Measurements from ENCODE around the gene DOCK2. TPM values are rescaled to one million over a fixed set of nuclear protein-coding genes. Genes with fewer than 3 reads are reported as not detected.

Gene DOCK2
- total RNA-seq, 1 donor from 2014 or later, result not detected

DNA sequence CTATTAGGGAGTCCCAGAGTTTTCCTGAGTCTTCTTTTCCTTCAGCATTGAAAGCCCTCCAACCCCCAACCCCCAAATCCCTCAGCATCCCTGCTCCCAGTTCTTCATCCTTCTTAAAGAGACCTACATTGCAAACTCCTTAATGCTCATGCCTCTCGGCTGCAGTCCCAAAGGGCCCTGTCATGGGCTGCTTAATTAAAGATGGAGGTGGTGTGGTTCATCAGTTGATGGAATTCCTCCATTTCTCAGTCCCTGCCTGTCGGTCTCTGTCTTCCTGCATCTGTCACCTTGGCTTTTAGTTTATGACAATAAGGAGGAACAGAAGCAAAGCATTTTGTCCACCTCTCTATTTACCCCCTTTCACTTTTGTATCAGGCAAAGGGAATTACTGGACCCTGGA lies 470.6 kb downstream of the DOCK2 start:
- DNase-seq (ENCODE audit: low read depth), result no peak
- H3K27me3 ChIP-seq (ENCODE audit: control insufficient read depth, insufficient read depth, low read length), result peaks cover 2% of the 10 kb centered on the region
- H3K36me3 ChIP-seq (ENCODE audit: control insufficient read depth, insufficient read depth, low read length), result no peaks in the 10 kb centered on the region
- H3K4me3 ChIP-seq (ENCODE audit: low read depth, low read length), result no peak overlapping the region
- FAIRE-seq, result no peak
- TF ChIP-seq, protein P1, sequence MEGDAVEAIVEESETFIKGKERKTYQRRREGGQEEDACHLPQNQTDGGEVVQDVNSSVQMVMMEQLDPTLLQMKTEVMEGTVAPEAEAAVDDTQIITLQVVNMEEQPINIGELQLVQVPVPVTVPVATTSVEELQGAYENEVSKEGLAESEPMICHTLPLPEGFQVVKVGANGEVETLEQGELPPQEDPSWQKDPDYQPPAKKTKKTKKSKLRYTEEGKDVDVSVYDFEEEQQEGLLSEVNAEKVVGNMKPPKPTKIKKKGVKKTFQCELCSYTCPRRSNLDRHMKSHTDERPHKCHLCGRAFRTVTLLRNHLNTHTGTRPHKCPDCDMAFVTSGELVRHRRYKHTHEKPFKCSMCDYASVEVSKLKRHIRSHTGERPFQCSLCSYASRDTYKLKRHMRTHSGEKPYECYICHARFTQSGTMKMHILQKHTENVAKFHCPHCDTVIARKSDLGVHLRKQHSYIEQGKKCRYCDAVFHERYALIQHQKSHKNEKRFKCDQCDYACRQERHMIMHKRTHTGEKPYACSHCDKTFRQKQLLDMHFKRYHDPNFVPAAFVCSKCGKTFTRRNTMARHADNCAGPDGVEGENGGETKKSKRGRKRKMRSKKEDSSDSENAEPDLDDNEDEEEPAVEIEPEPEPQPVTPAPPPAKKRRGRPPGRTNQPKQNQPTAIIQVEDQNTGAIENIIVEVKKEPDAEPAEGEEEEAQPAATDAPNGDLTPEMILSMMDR (IDR thresholded peaks at IDR 0.05; ENCODE audit: insufficient read depth, low read length, severe bottlenecking), result no peak

DNA sequence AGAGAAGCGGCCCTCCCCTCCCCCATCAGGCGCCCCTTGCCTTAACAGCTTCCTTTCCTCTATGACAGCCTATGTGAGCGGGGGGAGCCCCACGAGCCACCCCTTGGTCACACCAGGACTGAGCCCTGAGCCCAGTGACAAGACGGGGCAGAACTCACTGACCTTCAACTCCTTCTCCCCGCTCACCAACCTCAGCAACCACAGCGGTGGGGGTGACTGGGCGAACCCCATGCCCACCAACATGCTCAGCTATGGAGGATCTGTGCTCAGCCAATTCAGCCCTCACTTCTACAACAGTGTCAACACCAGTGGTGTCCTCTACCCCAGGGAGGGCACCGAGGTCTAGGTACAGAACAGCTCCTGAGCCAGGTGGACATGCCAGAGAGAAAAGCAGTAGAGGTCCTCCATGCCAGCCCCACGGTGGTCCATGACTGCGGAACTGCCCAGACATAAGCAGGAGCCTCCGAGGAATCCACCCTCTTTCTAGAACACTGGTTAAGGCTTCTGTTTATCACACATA lies 471.3 kb downstream of the DOCK2 start:
- Histone ChIP-seq H3K4me3 (ENCODE audit: low read depth, low read length) (no peak overlapping the region), H3K27me3 (ENCODE audit: control insufficient read depth, insufficient read depth, low read length) (peaks cover 2% of the 10 kb centered on the region), H3K36me3 (ENCODE audit: control insufficient read depth, insufficient read depth, low read length) (no peaks in the 10 kb centered on the region)
- TF ChIP-seq, protein P1 (IDR thresholded peaks at IDR 0.05; ENCODE audit: insufficient read depth, low read length, severe bottlenecking), result no peak
- no peak for FAIRE-seq
- no peak for DNase-seq (ENCODE audit: low read depth)

DNA sequence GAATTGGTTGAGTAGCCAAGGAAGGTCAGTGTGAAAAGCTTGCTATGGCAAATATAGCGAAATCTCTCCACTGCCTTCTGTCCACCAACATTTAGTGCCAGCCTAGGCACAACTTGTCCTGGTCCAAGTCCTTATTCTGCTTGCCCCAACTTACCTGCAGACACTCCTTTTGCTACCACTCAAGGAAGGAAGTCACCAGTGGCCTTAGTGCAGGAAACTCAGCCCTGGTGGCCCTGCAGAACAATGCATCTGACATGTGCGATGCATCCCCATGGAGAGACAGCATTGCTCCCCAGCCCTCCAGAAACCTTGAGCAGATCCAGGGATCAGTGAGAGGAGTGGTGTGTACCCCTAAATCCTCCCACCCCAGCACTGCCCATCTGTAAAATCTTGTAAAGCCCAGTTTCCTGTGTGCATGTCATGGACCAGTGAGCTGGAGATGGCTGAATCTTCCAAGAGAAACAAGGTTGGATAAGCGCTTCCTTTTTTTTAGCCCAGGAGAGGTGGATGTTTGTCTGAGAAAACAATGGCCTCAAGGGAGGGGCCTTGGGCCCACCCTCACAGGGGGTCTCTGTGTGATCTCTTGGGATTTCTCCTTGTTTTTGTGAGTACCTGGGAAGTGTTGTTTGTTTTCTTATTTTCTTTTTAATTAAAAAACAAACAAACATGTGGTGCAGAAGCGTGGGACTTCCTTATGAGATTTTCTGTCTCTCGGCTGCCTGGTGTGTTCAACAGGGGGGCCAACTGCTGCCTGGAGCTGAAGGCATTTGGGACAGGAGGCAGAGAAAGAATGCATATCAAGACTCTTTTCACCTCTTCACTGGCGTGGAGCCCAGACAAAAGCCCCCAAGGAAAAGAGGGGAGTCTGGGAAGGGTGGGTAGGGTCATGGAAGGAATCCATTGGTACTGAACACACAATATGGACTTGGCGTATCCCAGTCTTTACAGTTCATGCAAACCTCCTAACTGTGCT lies 472.3 kb downstream of the DOCK2 start:
- Histone ChIP-seq H3K36me3 (ENCODE audit: control insufficient read depth, insufficient read depth, low read length) (no peaks in the 10 kb centered on the region), H3K27me3 (ENCODE audit: control insufficient read depth, insufficient read depth, low read length) (peaks cover 2% of the 10 kb centered on the region), H3K4me3 (ENCODE audit: low read depth, low read length) (no peak overlapping the region)
- FAIRE-seq (no peak), DNase-seq (ENCODE audit: low read depth) (no peak)
- TF ChIP-seq, protein P1 (IDR thresholded peaks at IDR 0.05; ENCODE audit: insufficient read depth, low read length, severe bottlenecking), result no peak

DNA sequence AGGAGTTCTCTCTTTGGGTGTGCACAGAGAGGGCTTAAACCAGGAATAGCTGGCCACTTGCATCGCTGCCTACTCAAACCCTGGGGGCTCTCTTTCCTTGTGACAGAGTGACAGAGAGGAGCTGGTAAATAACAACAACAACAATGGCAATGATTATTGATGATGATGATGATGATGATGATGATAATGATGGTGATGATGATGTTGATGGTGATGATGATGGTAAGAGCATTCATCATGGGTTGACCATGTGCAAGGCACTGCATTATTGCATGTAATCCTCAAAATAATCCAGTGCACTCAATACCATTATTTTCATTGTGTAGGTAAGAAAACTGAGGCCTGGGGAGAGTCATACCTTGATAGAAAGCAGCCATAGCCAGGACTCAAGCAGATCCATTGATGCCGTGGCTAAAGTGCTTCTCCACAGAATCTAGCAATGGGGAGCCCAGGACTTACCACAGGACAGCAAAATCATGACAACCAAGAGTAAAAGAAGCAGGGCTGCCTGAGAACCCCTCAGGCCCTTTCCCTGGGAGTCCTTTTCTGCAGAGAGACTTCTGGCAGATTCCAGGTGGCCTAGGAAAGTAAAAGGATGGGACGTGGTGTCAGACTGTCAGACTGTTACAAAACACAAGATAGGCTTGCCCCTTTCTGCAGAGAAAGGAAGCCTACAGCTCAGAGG lies 473.5 kb downstream of the DOCK2 start:
- H3K27me3 ChIP-seq (ENCODE audit: control insufficient read depth, insufficient read depth, low read length), result peaks cover 2% of the 10 kb centered on the region
- TF ChIP-seq, protein P1 (IDR thresholded peaks at IDR 0.05; ENCODE audit: insufficient read depth, low read length, severe bottlenecking), result no peak
- DNase-seq (ENCODE audit: low read depth), result no peak
- FAIRE-seq, result no peak
- no peaks in the 10 kb centered on the region for H3K36me3 ChIP-seq (ENCODE audit: control insufficient read depth, insufficient read depth, low read length)
- no peak overlapping the region for H3K4me3 ChIP-seq (ENCODE audit: low read depth, low read length)

DNA sequence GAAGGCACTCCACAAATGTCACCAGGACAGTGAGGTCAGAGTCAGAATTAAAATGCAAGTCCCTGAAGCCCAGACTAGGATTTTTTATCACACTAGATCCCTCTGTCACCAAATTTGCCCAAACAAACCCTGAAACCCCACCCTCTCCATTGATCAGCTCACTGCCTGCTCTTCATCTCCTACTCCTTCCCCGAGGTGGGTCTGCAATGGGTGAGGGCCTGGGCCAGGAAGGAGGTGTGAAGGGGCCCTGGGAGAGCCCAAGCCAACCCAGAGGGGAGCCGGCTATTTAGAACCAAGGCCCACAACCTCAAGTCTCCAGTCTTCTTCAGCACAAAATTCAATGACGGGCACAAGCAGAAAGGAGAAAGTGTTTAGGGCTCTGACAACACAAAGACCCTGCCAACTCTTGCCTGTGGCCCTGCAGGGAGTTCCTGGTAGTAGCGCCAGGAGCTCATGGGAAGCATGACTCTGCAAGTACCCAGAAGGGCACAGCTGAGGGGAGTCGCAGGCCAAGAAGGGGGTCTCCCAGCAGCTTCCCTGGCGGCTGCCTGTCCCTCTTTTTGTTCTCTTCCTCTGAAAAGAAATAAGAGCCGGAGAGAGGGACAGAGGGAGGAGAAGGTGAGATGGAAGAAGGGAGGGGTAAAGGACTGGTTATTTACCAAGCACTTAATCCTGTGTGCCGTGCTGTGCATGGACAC lies 474.2 kb downstream of the DOCK2 start:
- Histone ChIP-seq H3K36me3 (ENCODE audit: control insufficient read depth, insufficient read depth, low read length) (no peaks in the 10 kb centered on the region), H3K27me3 (ENCODE audit: control insufficient read depth, insufficient read depth, low read length) (peaks cover 2% of the 10 kb centered on the region), H3K4me3 (ENCODE audit: low read depth, low read length) (no peak overlapping the region)
- DNase-seq (ENCODE audit: low read depth) (no peak), FAIRE-seq (no peak)
- TF ChIP-seq, protein P1 (IDR thresholded peaks at IDR 0.05; ENCODE audit: insufficient read depth, low read length, severe bottlenecking), result no peak
